ENCODE data around the gene CLDN1. TPM values are rescaled to one million over a fixed set of nuclear protein-coding genes. Genes with fewer than 3 reads are reported as not detected.

Gene CLDN1
- polyA plus RNA-seq, 3 donors = 3.6 to 28.1 (median 15.4) TPM

DNA sequence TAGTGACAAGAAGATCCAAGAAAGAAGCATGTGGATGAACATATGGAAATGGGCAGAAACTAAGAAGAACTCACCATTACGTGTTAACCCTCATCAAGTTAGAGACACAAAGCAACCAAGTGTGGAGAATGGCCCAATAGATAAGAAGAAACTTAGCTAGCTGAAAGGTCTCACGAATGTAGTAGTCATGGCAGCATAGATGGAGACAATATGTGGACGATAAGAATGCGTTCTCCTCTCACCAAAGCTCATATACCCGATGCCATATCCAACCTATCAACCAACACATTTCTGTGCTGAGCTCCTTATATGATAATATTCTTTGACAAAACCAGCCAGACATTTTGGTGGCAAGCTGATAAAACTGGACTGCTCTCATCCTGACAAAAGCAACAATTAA lies 15.1 kb upstream of the CLDN1 start:
- 89 to 94% (median 93%) methylated on average over 5 of the region's 5 CpGs for WGBS, 3 donors
- no peak overlapping the region for H3K27ac ChIP-seq (ENCODE audit: low read depth, low read length)

DNA sequence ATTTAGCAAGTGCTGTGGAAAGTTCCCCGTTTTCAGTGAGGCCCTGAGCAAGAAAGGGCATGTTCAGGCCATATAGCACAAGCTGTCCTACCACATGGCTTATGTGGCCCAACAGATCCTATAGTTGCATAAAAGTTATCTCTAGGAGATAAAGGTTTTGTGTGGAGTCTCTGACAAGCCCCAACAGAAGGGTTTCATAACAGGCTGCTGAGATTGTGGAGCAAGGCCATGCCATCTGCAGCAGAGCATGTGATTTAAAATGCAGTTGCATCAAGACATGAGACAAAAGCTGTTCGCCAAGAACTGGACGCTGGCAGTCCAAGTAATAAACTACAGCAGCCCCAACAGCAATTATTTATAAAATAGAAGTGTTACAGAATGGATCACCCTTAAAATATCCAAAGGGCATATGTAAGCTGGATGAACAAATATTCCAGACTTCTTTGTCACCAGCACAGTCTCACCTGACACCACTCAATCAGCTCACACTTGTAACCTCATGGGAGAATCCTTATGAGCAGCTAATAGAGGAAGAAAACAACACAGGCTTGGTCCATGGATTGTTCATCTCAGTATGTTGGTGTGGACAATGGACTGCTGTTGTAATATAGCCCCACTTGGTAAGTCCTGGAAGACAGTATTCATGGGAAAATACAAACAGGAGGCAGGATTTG lies 14.4 kb upstream of the CLDN1 start:
- H3K27ac ChIP-seq (ENCODE audit: low read depth, low read length) = no peak overlapping the region
- 74 to 87% (median 75%) methylated on average over 3 of the region's 3 CpGs for WGBS, 3 donors

DNA sequence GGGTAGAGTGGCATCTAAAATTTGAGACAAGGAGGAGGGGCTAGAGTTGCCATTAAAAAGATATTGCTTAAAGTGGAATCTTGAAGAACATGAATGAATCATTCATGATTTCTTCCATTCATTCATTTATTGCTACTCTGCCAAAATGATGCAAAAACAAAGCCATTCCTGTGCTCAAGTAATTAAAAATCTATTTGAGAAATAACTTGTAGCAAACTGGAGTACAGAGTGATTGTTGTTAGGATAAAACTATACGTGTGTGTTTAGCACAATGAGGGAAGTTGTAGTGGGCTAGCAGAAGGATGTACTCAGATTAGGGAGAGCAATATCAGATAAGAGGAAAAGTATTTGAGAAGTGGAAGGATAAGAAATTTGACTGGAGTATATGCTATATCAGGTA lies 11.7 kb upstream of the CLDN1 start:
- H3K27ac ChIP-seq (ENCODE audit: low read depth, low read length) = no peak overlapping the region
- WGBS, 3 donors = 65 to 78% (median 76%) methylated on average over 1 of the region's 1 CpG

DNA sequence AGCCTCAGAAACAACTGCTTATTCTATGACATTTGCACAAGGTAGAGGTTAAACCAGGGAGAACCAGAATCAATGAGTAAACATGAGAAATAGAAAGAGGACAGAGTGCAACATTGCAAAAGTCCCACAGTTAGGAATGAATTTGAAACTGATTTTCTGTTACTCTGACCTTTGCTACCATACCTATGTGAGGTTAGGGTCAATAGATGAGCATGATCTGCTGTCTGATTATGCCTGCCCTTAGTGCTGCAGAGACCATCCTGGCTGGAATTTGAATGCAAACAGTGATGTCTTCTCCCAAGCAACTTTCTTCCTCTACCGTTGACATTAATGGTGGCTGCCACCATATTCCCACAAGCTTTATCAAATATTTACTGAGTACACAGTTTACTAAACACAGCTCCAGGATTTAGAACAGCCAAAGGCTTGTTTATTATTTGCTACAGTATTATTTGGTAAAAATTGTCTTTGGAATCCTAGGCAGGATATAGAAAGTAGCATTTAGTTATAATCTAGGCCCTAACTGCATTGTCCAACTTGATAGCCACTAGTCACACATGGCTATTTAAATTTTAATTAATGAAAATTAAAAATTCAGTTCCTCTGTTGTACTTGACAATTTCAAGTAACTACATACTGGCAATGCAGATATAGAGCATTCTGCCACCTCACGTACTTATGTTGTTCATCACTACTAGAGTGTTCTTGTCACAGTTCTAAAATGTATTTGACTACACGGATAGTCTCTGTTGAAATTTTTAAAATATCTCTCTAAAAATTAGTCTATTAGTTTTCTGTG lies 8.9 kb upstream of the CLDN1 start:
- H3K27ac ChIP-seq (ENCODE audit: low read depth, low read length) = no peak overlapping the region
- WGBS, 3 donors = 76 to 96% (median 91%) methylated on average over 3 of the region's 3 CpGs

DNA sequence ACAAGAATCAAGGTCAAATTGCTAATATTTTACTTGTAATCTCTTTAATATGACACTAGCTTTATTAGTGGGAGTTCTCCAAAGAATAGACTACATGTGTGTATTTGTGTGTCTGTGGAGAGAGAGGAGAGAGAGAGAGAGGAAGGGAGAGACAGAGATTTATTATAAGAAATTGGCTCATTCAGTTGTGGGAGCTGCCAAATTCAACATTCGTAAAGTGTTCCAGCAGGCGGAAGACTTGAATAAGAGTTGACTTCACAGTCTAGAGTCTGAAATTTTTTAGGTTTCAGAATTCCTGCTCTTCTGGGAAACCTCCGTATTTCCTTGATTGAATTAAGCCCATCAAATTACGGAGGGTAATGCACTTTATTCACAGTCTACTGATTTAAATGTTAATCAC lies 4.7 kb upstream of the CLDN1 start:
- WGBS, 3 donors = 35 to 47% (median 44%) methylated on average over 4 of the region's 4 CpGs
- no peak overlapping the region for H3K27ac ChIP-seq (ENCODE audit: low read depth, low read length)

DNA sequence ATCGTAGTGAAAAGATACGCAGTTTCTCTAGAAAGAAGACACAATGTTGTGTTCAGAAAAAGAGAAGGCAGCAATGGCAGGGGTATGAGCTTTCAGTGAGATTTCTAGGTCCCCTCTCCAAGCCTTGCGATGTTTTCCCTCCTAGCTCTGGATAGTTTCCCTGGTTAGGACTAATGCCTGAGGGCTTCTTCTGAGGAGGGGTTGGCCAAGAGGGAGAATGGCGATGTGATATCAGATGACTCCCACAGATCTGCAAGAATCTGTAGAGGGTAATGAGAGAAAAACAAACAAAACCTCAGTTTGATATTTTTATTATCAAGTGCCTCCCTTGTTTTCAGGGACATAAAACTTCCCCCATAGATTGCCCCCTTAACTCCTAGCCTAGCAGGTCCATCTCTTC lies 4.1 kb upstream of the CLDN1 start:
- no peak overlapping the region for H3K27ac ChIP-seq (ENCODE audit: low read depth, low read length)
- 71 to 88% (median 85%) methylated on average over 4 of the region's 4 CpGs for WGBS, 3 donors

DNA sequence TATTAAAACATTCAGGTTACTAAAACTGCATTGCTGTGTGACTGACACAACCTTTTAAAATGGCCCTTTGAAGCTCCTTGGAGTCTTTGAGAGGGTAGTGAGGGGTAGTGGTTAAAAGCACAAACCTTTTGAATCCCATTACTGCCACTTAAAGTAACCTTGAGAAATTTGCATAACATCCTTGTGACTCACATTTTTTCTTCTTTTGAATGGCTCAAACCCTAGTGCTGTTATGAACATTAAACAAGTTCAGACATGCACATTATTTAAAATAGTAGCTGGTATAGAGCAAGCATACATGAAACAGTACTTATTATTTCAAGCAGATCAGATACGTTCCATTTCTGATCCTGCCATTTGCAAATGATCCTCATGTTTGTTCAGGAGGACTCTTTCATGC lies 3.7 kb upstream of the CLDN1 start:
- H3K27ac ChIP-seq (ENCODE audit: low read depth, low read length) = no peak overlapping the region
- 72 to 92% (median 84%) methylated on average over 1 of the region's 1 CpG for WGBS, 3 donors

DNA sequence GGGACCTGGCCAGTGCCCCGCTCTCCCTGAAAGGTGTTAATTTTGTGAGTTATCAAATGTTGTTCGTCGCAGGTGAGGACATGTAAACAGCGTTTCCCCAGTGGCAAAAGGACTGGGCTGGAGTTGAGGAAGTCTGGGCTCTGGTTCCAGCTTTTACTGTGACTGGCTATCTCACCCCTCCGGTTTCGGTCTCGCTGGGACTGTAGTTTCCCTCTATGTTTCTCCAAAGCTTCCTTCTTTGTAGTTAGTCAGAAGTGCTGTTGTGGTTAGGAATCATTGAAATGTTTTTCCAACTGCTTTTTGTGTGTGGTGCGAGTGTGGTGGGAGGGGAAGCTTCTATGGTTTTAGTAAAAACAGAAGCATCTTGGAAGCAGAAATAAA lies 990 bp upstream of the CLDN1 start:
- no peak overlapping the region for H3K27ac ChIP-seq (ENCODE audit: low read depth, low read length)
- WGBS, 3 donors = 20 to 46% (median 31%) methylated on average over 8 of the region's 8 CpGs

DNA sequence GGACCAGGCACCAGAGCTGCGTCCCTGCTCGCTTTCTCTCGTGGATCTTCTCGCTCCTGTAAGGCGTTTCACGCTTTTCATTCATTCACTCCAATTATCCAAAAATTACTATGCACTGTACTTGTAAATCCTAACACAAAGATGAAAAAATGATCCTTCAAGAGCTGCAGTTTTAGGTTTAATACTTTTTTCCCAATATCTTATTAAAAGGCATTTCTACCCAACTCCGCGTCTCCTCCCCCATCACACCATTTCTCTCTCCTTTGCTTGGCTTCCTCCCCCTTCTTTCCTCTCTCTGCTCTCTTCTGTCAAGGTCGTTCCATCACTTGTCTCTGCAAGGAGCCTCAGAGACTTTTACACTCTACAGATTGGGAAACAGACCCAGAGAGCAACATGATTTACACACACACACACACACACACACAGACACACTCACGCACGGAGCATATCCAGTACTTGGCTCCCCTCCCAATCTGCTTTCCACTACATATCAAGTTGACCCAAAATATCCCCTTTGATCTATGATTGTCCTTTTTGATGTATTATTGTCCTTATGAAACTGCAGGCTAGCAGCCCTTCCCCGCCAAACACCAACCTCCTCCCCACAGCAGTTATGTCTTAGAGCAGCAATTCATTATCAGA lies 479 bp upstream of the CLDN1 start:
- 5 to 7% (median 6%) methylated on average over 12 of the region's 12 CpGs for WGBS, 3 donors
- no peak overlapping the region for H3K27ac ChIP-seq (ENCODE audit: low read depth, low read length)

DNA sequence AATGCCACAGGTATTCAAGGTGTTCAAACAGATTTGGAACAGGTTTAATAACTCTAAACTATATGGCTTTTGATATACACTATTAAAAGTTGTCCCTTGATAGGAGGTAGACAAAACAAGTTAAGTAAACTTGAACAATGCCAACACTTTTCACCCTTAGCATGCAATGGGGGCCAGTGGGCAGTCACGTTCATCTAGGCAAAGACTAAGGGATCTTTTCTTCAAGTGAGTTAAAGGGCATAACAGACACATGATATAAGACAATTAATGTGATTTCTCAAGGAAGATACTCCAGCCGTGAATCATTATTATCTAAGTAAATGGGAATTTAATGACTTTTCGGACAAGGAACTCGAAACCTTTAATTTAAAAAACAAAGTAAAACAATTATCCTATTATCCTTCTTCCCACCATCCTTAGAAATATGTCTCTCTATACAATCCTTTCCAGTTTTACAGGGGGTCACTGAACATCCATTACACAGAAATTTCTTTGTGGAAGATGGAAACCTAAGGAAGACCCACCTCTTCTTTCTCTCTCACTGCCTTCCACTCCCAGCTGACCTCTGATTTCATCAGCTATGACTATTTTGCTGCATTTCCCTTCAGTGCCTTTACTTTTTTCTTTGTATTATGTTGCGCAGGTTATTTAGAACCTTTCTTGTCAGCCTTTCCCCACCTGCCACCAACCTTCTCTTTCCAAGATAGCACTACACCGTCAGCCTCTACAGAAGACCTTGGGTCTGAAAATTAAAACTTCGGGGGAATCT lies 1.5 kb downstream of the CLDN1 start:
- H3K27ac ChIP-seq (ENCODE audit: low read depth, low read length) = no peak overlapping the region
- 50 to 87% (median 81%) methylated on average over 7 of the region's 7 CpGs for WGBS, 3 donors

DNA sequence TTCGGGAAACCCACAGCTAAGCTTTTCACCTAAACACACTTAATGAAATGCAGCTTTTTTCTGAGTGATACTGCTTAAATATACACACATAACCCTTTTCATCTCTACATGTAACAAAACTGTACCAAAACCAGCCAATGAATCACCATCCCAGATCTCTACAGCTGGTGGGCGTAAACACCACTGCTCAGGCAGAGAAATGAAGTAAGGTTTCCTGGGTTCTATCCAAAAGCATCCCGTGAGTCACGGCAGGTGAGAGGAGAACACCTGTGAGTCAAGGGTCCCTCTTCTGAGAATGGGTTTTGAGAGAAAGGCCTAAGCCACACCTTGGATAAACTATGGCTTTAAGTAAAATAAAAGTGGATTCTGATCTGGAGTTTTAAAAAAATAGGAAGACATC lies 2.6 kb downstream of the CLDN1 start:
- 48 to 89% (median 76%) methylated on average over 4 of the region's 4 CpGs for WGBS, 3 donors

DNA sequence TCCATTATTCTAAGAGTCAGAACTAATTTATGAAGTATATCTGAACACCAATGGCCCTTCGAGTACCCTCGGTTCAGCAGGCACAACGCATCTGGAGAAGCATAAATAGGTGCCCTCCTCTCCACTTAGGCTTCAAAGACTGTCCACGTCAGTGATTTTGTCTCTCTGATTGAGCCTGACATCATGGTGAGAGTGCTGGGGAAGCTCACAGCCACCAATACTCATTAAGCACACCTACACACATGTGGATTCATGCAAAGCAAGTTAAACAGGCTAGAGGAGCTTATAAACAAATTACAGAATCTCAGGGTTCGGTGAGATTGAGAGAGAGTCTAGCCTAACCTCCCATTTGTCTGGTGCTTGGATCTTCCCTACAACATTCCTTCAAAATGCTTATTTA lies 3.6 kb downstream of the CLDN1 start:
- H3K27ac ChIP-seq (ENCODE audit: low read depth, low read length) = no peak overlapping the region
- 80 to 87% (median 87%) methylated on average over 5 of the region's 5 CpGs for WGBS, 3 donors

More for the DNA sequence above, 2.6 kb downstream of the CLDN1 start:
- H3K27ac ChIP-seq (ENCODE audit: low read depth, low read length) = no peak overlapping the region

DNA sequence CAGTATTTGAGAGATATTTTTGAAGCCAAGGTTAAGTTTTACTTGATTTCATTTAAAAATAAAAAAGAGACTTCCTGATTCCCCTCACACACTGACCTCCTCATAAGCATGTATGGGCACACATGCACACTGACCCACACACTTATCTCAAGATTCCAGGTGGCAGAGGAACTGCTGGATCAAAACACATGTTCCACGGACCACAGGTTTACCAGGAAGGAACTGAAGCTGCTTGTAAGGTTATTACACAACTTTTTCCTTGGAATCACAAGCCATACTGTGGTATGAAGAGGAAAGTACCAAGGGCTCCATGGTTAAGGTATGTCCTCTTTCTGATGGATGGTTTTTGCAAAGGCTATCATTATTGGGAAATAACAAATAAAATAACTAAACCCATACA lies 7.5 kb downstream of the CLDN1 start:
- 37 to 49% (median 39%) methylated on average over 1 of the region's 1 CpG for WGBS, 3 donors
- H3K27ac ChIP-seq (ENCODE audit: low read depth, low read length) = no peak overlapping the region

DNA sequence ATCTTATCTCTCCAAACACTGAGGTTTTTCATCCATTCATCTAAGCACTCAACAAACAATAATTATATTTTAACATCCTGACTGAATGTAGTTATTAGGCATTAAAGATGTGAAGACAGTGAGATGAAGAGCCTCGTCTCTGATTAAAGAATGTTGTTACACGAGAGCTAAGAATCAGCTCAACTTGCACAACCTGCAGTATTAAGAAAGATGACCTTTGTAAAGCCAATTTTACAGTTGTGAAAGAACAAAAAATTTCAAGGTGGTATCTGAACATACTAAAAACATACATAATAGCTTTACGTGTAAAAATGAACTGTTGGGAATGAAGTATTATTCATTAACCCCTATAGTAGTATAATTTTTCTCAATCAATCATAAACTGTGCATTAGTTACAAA lies 12.8 kb downstream of the CLDN1 start:
- WGBS, 3 donors = 44 to 72% (median 67%) methylated on average over 3 of the region's 3 CpGs
- H3K27ac ChIP-seq (ENCODE audit: low read depth, low read length) = no peak overlapping the region

DNA sequence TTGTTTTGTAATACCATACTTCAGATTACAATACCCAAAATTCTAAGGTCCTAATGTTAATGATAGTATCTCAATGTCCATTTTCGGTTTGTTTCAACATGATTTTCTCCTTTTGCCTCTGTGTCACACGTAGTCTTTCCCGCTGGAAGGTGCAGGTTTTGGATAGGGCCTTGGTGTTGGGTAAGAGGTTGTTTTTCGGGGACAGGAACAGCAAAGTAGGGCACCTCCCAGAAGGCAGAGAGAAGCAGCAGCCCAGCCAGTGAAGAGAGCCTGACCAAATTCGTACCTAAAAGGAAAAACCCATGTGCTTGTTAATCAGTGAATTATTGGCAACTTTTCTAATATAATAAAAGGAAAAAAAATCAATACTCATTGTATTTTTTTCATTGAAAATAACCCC lies 14.1 kb downstream of the CLDN1 start:
- WGBS, 3 donors = 80 to 91% (median 87%) methylated on average over 5 of the region's 5 CpGs

DNA sequence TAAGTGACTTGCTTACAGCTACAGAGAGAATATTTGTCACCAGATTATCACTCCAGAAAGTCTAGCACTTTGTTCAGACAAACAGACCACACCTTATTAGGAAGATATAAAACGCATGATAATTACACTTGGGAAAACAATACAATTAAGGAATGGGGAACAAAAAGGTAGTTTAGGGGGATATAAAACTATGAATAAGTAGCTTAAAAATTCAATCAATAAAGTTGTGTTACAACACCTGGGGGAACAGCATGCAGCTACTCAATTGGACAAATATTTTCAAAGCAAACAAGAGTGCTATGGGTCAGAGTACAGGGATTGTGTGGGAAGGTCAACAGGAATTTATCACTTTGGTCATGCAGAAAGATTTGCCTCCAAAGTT lies 15.1 kb downstream of the CLDN1 start:
- H3K27ac ChIP-seq (ENCODE audit: low read depth, low read length) = no peak overlapping the region
- 24 to 77% (median 66%) methylated on average over 1 of the region's 1 CpG for WGBS, 3 donors

More for the DNA sequence above, 14.1 kb downstream of the CLDN1 start:
- H3K27ac ChIP-seq (ENCODE audit: low read depth, low read length) = no peak overlapping the region

DNA sequence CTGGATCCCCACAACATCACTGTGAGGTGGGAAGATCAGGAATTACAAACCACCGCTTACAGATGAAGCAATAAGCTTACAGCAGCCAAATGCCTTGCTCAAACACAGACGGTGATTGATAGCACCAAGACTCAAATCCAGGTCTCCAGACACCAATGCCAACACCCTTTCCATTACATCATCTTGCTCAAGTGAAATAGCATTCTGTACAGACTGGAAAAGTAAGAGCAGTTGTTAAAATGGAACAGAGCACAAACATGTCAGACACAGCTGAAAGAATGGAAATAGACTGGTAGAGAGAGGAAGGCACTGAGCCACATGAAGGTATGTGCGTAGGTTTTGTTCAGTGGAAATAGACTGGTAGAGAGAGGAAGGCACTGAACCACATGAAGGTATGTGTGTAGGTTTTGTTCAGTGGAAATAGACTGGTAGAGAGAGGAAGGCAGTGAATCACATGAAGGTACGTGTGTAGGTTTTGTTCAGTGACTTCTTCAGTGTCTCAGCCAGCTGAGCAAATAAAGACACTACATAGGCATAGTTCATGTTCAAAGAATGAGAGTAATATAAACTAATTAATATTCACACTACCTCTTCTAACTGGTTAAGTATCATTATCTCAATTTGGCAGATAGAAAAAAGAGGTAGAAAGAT lies 15.6 kb downstream of the CLDN1 start:
- no peak overlapping the region for H3K27ac ChIP-seq (ENCODE audit: low read depth, low read length)
- WGBS, 3 donors = 20 to 74% (median 67%) methylated on average over 4 of the region's 4 CpGs

DNA sequence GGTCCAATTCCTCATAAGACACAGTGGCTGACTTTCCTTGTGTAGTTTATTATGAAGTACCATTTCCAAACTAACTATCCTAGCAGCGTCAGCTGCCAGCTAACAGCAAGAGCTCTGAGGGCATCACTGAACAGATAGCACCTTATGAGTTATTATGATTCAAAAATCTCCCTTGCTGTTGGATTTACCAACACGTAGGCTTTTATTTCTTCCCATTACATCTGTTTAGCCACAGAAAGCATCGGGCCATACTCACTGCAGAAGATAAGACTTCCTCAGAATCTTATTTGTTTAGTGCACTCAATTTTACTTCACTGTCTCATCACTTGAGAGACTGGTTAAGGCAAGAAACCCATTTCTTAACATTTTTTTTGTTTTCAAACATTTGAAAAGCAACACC lies 16.2 kb downstream of the CLDN1 start:
- H3K27ac ChIP-seq (ENCODE audit: low read depth, low read length) = no peak overlapping the region
- WGBS, 3 donors = 69 to 90% (median 74%) methylated on average over 3 of the region's 3 CpGs

Data from adipose tissue (tissue), 3 donors.